Central memory CD8-positive, alpha-beta T cell (primary cell): ENCODE results near the gene CDH16.
A peak's percentile ranks its signal among the peaks of the same experiment; 100 is the strongest.
"Not testable (repeated sequence)": the region's sequence is repeated elsewhere in the genome, so short reads cannot be mapped to it uniquely, and the experiment has no call there.

Experiments used
- ATAC-seq: fragments of 150-1000 bp; cut with Tn5 transposase; replicated peaks from 2 replicates; pipeline ENCODE4 v1.10.0; 2022; ENCODE audit warnings: mild to moderate bottlenecking, moderate FRiP score, moderate number of reproducible peaks; ENCODE audit not compliant: poor library complexity, severe bottlenecking; ENCODE audit errors: extremely low read depth
- DNase-seq, 2 donors: peaks; one replicate each; pipeline ENCODE4 v3.0.0; 2021; ENCODE audit warnings: low spot score in 2 of 2
- H3K27ac Mint-ChIP-seq: one replicate; pipeline ENCODE4 v1.8.0; 2022; ENCODE audit warnings: low read depth, mild to moderate bottlenecking, moderate library complexity, mixed read lengths
- H3K27me3 Mint-ChIP-seq: one replicate; pipeline ENCODE4 v1.8.0; 2022; ENCODE audit warnings: mixed read lengths
- H3K36me3 Mint-ChIP-seq: one replicate; pipeline ENCODE4 v1.8.0; 2022; ENCODE audit warnings: mild to moderate bottlenecking, moderate library complexity, mixed read lengths; ENCODE audit not compliant: insufficient read depth
- H3K4me1 Mint-ChIP-seq: one replicate; pipeline ENCODE4 v1.8.0; 2022; ENCODE audit warnings: mixed read lengths
- H3K4me3 Mint-ChIP-seq: one replicate; pipeline ENCODE4 v1.8.0; 2022; ENCODE audit warnings: mild to moderate bottlenecking, moderate library complexity, mixed read lengths
- H3K9me3 Mint-ChIP-seq: one replicate; pipeline ENCODE4 v1.8.0; 2022; ENCODE audit warnings: mixed read lengths

CDH16 gene

GRCh38 chr16:66944054-66944441, 25.4 kb upstream of the CDH16 start:
- H3K36me3 Mint-ChIP-seq: peaks cover 11% of the 10 kb centered on the region
- ATAC-seq: no peak
- H3K4me3 Mint-ChIP-seq: no peak overlapping the region
- H3K9me3 Mint-ChIP-seq: no peaks in the 10 kb centered on the region
- H3K27ac Mint-ChIP-seq: no peak overlapping the region
- peaks cover 23% of the 10 kb centered on the region for H3K4me1 Mint-ChIP-seq
- H3K27me3 Mint-ChIP-seq: peaks cover 10% of the 10 kb centered on the region
- DNase-seq: no peak

- Mint-ChIP-seq H3K27me3 (peaks cover 5% of the 10 kb centered on the region), H3K36me3 (peaks cover 12% of the 10 kb centered on the region), H3K9me3 (no peaks in the 10 kb centered on the region), H3K27ac (no peak overlapping the region), H3K4me3 (no peak overlapping the region), H3K4me1 (peaks cover 19% of the 10 kb centered on the region)
- ATAC-seq (no peak), DNase-seq (no peak)
These were observed 24.9 kb upstream of the CDH16 start for GRCh38 chr16:66943426-66944053.

- H3K9me3 Mint-ChIP-seq: no peaks in the 10 kb centered on the region
- no peak for ATAC-seq
These were observed 24.3 kb upstream of the CDH16 start for GRCh38 chr16:66942981-66943380.

DNA sequence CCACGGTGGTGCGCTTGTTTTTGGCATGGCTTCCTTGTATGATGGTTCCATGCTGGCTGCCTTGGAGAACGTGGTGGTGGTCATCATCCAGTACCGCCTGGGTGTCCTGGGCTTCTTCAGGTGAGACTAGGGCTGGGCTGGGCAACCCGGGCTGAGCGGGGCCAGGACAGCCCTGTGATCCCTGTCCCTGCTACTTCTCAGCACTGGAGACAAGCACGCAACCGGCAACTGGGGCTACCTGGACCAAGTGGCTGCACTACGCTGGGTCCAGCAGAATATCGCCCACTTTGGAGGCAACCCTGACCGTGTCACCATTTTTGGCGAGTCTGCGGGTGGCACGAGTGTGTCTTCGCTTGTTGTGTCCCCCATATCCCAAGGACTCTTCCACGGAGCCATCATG, 21.6 kb upstream of the CDH16 start:
- peaks cover 11% of the 10 kb centered on the region for H3K36me3 Mint-ChIP-seq
- ATAC-seq: no peak

More at GRCh38 chr16:66942981-66943380, 24.3 kb upstream of the CDH16 start:
- no peak overlapping the region for H3K4me3 Mint-ChIP-seq
- H3K27ac Mint-ChIP-seq: no peak overlapping the region
- no peaks in the 10 kb centered on the region for H3K27me3 Mint-ChIP-seq
- DNase-seq: no peak
- H3K36me3 Mint-ChIP-seq: peaks cover 9% of the 10 kb centered on the region
- H3K4me1 Mint-ChIP-seq: peaks cover 14% of the 10 kb centered on the region

GRCh38 chr16:66939366-66939765, 20.7 kb upstream of the CDH16 start:
- DNase-seq (no peak), ATAC-seq (no peak)
- Mint-ChIP-seq H3K36me3 (peaks cover 13% of the 10 kb centered on the region), H3K27me3 (no peaks in the 10 kb centered on the region), H3K4me3 (no peak overlapping the region), H3K9me3 (no peaks in the 10 kb centered on the region), H3K27ac (no peak overlapping the region), H3K4me1 (peaks cover 33% of the 10 kb centered on the region)

More for the DNA sequence above, 21.6 kb upstream of the CDH16 start:
- Mint-ChIP-seq H3K27ac (no peak overlapping the region), H3K27me3 (no peaks in the 10 kb centered on the region), H3K9me3 (no peaks in the 10 kb centered on the region), H3K4me1 (peaks cover 26% of the 10 kb centered on the region), H3K4me3 (no peak overlapping the region)
- DNase-seq: no peak

DNA sequence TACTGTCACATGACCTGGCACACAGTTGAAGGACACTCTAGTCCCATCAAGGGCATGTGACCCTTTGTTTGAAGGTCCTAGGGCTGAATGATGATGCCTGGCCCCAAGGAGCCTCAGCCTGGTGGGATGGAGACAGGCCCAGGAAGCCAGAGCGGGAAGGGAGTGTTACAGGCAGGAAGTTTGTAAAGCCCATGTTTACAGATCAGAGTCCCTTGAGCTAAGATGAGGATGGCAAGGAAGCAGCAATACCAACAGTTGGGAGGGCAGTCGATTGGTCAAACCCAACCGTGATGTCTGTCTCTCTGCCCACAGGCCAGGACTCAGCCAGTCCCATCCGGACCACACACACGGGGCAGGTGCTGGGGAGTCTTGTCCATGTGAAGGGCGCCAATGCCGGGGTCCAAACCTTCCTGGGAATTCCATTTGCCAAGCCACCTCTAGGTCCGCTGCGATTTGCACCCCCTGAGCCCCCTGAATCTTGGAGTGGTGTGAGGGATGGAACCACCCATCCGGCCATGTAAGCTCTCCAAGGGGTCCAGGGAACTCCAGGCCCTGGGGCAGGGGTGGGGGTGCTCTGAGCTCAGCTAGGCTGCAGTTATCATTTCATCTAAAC, 19.1 kb upstream of the CDH16 start:
- no peak for DNase-seq
- H3K4me3 Mint-ChIP-seq: no peak overlapping the region
- no peaks in the 10 kb centered on the region for H3K9me3 Mint-ChIP-seq
- H3K36me3 Mint-ChIP-seq: peaks cover 25% of the 10 kb centered on the region
- H3K27ac Mint-ChIP-seq: no peak overlapping the region
- H3K27me3 Mint-ChIP-seq: no peaks in the 10 kb centered on the region
- peaks cover 48% of the 10 kb centered on the region for H3K4me1 Mint-ChIP-seq
- no peak for ATAC-seq

GRCh38 chr16:66936889-66937554, 18.3 kb upstream of the CDH16 start:
- H3K27ac Mint-ChIP-seq: peak overlapping the region; percentile 71
- peaks cover 56% of the 10 kb centered on the region for H3K4me1 Mint-ChIP-seq
- ATAC-seq (no peak), DNase-seq (no peak)
- H3K4me3 Mint-ChIP-seq: no peak overlapping the region
- peaks cover 28% of the 10 kb centered on the region for H3K36me3 Mint-ChIP-seq
- H3K9me3 Mint-ChIP-seq: no peaks in the 10 kb centered on the region
- H3K27me3 Mint-ChIP-seq: no peaks in the 10 kb centered on the region

GRCh38 chr16:66936462-66936861, 17.8 kb upstream of the CDH16 start:
- peaks cover 27% of the 10 kb centered on the region for H3K36me3 Mint-ChIP-seq
- ATAC-seq (no peak), DNase-seq (no peak)
- H3K27me3 Mint-ChIP-seq: no peaks in the 10 kb centered on the region
- peaks cover 62% of the 10 kb centered on the region for H3K4me1 Mint-ChIP-seq
- H3K9me3 Mint-ChIP-seq: no peaks in the 10 kb centered on the region
- H3K27ac Mint-ChIP-seq: peak overlapping the region; percentile 71
- H3K4me3 Mint-ChIP-seq: peak overlapping the region; percentile 99

GRCh38 chr16:66935314-66936011, 16.8 kb upstream of the CDH16 start, which contains the start of gene CES2:
CES2 (plus strand) TSS chr16:66935516; CDS start chr16:66935636, 120 bp downstream.
- Mint-ChIP-seq H3K27ac (peak within 1 kb of the TSS; percentile 99), H3K27me3 (no peaks in the 10 kb centered on the region), H3K4me1 (peaks cover 63% of the 10 kb centered on the region), H3K9me3 (no peaks in the 10 kb centered on the region), H3K4me3 (peak within 1 kb of the TSS; percentile 99), H3K36me3 (peaks cover 23% of the 10 kb centered on the region)
- DNase-seq (no peak), ATAC-seq (no peak)

DNA sequence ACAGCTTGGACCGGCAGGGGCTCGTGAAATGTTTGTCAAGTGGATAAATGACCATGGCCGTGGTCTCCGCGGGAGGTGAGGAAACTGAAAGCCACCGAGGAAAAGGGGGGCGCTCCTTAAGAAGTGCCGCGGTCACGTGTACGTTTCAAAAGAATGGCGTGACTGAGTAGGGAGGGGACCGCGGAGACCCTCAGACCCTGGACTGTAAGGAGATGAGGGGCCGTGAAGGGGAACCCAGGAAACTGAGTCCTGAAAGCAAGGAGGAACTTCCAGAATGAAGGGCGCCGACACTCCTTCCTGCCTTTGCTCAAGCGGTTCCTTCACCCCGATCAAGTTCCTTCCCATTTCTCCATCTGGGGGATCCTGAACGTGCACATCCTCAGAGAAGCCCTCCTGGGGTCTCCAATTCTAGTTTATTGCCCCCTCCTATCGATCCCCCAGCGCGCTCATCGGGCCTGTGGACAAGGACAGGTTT, 16.2 kb upstream of the CDH16 start:
- ATAC-seq: not testable (repeated sequence)
- Mint-ChIP-seq H3K36me3 (peaks cover 21% of the 10 kb centered on the region), H3K4me1 (peaks cover 63% of the 10 kb centered on the region)

DNA sequence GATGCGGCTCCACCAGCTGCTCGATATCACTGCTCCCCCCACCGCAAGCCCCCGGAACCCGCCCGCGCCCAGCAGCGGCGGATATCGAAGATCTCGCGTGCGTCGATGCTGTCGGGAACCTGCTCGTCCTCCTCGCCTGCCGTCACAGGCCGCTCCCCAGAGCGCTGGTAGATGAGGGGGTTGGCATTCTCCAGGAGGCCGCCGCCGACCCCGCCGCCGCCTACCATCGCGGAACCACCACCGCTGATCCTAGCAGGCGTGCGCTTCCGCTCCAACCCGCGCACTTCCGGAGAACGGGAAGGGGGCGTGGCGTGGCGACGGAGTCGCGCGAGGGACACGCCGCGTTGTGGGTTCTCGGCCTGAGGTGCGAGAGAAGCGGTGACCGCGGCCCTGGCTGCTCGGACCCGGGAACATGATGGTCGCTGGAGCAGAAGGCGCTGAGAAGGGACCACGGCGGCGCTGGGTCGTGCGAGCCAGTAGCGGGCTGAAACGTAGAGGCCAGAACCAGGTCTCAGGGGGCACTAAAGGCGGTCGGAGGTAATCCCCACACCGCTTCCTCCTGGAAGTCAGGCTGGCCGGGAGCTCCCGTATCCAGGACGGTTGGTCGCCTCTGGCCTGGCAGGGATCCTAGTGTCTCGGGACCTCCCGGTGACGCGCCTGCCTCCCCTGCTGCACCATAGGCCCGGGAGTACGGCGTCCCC, 15.6 kb upstream of the CDH16 start, which contains the start of gene CIAO2B:
Gene CIAO2B, minus strand, starts transcription at position 265 of the 701 bp plus-strand sequence. Its CDS starts 38 bp downstream, at position 227.
- Mint-ChIP-seq H3K4me3 (peak within 1 kb of the TSS; percentile 99), H3K27ac (peak within 1 kb of the TSS; percentile 99), H3K4me1 (peaks cover 63% of the 10 kb centered on the region), H3K27me3 (no peaks in the 10 kb centered on the region), H3K9me3 (no peaks in the 10 kb centered on the region), H3K36me3 (peaks cover 21% of the 10 kb centered on the region)
- DNase-seq (peak; percentile 84 to 86), ATAC-seq (peak; percentile 95)

More for the DNA sequence above, 16.2 kb upstream of the CDH16 start:
- DNase-seq, H3K9me3 Mint-ChIP-seq, H3K27me3 Mint-ChIP-seq: not testable (repeated sequence)
- Mint-ChIP-seq H3K4me3 (peak overlapping the region; percentile 99), H3K27ac (peak overlapping the region; percentile 99)

GRCh38 chr16:66933776-66934137, 15.1 kb upstream of the CDH16 start:
- peak overlapping the region; percentile 99 for H3K4me3 Mint-ChIP-seq
- H3K27ac Mint-ChIP-seq: peak overlapping the region; percentile 99
- no peaks in the 10 kb centered on the region for H3K27me3 Mint-ChIP-seq
- ATAC-seq: peak; percentile 34
- no peaks in the 10 kb centered on the region for H3K9me3 Mint-ChIP-seq
- peaks cover 63% of the 10 kb centered on the region for H3K4me1 Mint-ChIP-seq
- DNase-seq: no peak
- peaks cover 20% of the 10 kb centered on the region for H3K36me3 Mint-ChIP-seq
